GM21737 (cell line): ENCODE results near the gene SPEG.
A peak's percentile ranks its signal among the peaks of the same experiment; 100 is the strongest.
"Not testable (repeated sequence)": the region's sequence is repeated elsewhere in the genome, so short reads cannot be mapped to it uniquely, and the experiment has no call there.

Source experiments
- ATAC-seq: cut with Tn5 transposase; IDR thresholded peaks from one replicate; pipeline ENCODE4 v1.9.1; 2021; ENCODE audit warnings: mild to moderate bottlenecking, moderate library complexity; ENCODE audit not compliant: unreplicated experiment

SPEG gene

DNA sequence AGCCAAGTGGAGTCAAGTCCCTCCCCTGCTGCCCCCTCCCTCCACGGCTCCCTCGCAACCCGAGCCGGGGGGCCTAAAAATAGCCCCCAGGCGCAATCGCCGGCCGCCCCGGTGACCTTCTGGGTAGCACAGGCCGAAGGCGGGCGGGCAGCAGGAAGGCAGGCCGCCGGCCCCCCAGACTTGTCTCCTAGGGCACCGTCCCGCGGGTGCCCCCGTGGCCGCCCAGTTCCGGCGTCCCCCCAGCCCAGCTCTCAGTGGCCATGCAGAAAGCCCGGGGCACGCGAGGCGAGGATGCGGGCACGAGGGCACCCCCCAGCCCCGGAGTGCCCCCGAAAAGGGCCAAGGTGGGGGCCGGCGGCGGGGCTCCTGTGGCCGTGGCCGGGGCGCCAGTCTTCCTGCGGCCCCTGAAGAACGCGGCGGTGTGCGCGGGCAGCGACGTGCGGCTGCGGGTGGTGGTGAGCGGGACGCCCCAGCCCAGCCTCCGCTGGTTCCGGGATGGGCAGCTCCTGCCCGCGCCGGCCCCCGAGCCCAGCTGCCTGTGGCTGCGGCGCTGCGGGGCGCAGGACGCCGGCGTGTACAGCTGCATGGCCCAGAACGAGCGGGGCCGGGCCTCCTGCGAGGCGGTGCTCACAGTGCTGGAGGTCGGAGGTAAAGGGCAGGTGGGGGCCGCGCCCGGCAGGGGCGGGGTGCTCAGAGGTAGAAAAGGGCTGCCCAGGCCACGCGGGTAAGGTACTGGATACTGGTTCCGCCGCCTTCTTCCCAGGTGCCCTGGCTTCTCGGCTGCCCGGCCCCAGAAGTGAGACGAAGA is at the start of gene SPEG:
TSS of gene SPEG (plus strand) at position 126 of the 808 bp plus-strand sequence. CDS start at position 261, 135 bp downstream.
- ATAC-seq: no peak

- no peak for ATAC-seq
Observed at GRCh38 chr2:219384859-219385258, 49.8 kb upstream of the SPEG start.

DNA sequence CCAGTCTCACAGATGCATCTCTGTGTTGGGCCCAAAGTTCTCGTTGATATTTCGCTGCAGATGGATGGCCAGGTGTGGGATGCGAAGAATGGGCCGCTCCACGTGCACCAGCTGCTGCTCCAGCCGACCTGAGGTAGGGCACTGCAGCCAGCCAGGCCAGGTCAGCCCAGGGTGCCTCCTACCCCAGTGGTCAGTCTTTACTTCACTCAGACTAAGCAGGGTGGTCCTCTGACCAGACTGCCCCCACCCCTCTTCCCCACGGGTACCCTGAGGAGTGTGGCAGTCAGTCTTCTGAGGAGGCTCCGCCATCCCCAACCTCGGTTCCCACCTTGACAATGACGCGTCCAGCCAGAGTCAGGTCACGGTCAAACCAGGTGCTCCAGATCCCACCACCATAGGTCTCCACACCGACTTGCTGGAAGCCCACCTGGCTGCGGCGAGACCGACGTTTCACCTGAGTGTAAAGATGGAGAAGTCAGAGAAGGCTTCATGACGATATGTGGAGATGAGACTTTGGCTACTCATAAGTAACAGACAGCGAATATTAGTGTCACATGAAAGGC is 48.6 kb upstream of the SPEG start:
- ATAC-seq: no peak

GRCh38 chr2:219386532-219387280 is 47.9 kb upstream of the SPEG start:
- no peak for ATAC-seq

GRCh38 chr2:219387306-219388120 is 47.1 kb upstream of the SPEG start, which contains the start of gene DNPEP:
TSS of gene DNPEP (minus strand) at chr2:219387912. CDS start at chr2:219387794, 118 bp downstream.
- peak; percentile 54 for ATAC-seq

GRCh38 chr2:219388121-219388906 is 46.3 kb upstream of the SPEG start:
- ATAC-seq: peak; percentile 80

DNA sequence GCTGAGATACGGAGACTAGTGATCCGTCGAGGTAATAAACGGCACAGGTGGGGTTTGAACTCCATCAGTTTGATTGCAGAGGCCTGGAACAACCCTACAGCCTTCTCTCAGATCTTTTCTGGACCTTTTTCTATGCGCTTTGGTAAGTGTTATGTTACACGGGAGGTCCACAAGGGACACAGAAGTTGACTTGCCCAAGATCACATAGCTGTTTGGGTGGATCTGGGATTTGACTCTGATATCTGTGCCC is 45.8 kb upstream of the SPEG start:
- ATAC-seq: no peak

DNA sequence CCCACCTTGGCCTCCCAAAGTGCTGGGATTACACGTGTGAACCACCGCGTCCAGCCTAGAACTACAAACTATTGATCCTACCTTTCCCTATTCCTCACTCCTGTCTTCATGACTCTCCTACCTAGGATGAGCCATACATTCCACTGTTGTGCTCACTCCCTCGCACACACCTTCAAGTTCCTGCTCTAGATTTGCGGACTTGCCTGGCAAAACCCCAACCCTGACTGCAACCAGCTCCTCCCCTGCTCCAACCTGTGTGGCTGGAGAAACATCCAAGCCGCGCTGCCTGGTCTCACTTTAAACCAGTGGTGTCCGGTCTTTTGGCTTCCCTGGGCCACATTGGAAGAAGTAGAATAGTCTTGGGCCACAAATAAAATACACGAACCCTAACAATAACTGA is 41.9 kb upstream of the SPEG start:
- ATAC-seq: no peak

DNA sequence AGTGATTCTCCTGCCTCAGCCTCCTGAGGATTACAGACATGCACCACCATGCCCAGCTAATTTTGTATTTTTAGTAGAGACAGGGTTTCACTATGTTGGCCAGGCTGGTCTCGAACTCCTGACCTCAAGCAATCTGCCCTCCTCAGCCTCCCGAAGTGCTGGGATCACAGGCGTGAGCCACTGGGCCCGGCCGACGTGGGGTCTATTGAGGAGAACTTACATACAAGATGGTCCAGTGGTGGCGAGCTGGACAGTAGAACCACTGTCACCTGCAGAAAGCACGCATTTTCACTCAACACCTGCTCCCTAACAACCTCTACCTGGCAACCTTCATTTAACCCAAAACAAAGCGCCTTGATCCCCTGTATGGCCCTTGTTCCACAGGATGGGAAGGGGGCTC is 39.6 kb upstream of the SPEG start:
- ATAC-seq: not testable (repeated sequence)

- no peak for ATAC-seq
Observed at GRCh38 chr2:219395609-219396008, 39.0 kb upstream of the SPEG start.

DNA sequence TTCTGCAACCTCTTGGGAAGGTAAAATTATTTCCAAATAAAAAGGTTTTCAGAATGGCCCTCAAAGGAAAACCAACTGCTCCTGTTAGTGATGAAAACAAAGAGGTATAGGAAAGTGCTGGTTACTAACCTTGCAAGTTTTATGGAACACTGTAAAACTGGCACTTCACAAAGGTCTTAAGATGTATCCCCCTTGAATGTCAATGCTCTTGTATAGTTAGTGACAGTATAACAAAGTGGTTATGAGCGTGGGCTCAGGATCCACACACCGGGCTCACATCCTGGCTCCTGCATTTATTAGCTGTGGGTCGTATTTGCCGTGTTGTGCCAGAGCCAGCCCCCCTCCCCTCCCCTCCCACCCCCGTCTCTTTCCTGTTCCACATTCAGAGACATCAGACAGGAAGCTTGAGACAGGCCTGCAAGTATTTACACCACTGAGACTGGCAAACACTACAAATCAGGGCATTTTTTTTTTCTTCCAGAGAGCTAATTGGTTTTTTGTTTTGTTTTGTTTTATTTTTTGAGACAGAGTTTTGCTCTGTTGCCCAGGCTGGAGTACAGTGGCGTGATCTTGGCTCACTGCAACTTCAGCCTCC is 37.7 kb upstream of the SPEG start:
- no peak for ATAC-seq

DNA sequence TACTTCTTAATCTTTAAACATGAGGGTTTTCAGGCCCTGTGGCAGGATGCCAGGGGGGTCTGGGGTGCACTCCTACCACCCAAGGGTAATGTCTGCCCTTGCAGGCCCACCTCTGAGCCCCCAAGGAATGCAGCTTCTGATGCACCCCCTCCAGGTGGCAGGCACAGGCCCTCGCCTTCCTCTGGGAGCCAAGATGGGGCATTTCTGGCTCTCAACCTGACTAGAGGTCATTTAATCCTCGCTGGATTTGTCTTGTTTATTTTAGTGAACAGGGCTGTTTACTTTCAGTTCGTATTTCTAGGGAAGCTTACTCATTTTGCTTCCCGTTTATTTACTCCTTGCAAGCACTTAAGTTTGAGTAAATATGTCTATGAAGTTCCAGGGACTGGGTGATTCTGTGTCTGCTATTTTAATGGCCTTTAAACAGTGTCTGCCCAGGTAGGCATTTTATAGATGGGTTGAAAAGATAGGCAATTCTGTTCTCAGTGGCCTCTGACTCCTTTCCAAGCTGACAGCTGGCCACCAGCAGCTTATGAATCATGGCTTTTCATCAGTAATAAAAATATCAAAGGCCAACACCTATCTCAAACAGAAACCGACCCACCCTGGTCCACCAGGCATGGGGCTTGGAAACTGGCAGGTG is 35.8 kb upstream of the SPEG start:
- ATAC-seq: no peak

GRCh38 chr2:219399716-219400478 is 34.7 kb upstream of the SPEG start:
- ATAC-seq: no peak

DNA sequence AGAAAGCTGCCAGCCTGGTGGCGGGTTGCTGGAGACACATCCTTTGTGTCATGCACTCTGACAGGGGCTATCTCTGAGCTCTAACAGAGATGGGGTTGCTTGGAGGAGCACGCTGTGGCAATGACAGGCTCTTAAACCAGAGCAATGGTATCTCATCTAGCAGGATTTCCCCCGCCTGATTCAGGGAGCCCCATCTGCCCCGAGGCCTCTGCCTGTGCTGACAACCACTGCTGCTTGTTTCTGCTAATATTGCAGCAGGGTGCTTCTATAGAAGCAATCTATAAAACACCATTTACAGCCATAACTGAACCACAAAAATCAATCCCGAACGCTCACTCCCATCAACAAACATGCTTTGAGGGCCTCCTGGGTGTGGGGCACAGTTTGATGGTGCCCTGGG is 34.1 kb upstream of the SPEG start:
- ATAC-seq: no peak

DNA sequence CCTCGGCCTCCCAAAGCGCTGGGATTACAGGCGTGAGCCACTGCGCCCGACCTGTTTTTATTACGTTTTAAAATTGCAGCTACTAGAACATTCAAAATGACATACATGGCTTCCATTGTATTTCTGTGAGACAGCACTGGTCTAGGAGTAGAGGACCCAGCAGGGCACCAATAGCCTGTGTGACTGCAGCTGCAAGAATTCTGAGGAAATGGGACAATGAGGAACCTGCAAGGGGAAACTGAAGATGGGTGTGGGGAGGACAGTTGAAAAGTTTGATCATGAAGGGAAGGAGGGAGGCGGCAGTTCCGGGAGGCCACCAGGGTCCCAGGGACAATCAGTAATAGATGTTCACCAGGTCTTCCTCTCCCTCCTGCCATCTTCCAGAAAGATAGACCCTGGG is 33.0 kb upstream of the SPEG start:
- ATAC-seq: no peak

DNA sequence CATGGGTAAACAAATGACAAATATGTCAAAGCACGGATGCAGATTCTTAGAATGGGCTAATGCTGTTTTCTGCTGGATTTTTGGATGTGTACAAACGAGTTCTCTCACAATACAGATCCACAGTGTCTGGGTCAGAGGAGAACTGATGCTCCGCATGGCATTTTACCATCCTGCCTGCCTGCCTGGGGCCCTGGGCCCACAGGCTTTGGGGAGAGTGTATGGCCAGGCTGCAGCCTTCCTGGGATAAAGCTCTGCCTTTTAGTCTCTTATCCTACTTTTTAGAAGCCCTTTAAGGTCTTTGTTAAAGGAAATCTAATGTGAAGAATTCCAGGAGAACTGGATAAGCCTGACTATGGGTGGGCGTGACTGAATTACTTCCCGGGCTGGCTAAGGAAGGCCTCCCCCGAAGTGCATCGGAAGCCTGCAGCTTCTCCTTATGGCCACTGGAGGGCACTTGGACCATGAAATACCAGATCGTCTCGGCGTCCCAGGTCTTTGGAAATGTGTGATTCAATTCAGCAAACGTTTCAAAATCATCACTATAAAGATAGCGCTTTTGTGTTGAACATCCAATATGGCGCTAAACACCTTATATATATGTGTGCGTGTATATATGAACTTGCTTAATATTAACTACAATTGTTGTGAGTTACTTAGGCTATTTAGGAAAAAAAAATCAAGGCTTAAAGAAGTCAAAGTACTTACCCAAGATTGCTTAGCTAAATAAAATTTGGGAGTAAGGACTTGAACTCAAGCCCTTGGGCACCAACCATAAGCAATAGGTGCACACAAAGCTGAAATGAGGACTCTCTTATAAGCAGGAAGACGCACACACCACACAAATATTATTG is 31.8 kb upstream of the SPEG start:
- ATAC-seq: peak; percentile 78

DNA sequence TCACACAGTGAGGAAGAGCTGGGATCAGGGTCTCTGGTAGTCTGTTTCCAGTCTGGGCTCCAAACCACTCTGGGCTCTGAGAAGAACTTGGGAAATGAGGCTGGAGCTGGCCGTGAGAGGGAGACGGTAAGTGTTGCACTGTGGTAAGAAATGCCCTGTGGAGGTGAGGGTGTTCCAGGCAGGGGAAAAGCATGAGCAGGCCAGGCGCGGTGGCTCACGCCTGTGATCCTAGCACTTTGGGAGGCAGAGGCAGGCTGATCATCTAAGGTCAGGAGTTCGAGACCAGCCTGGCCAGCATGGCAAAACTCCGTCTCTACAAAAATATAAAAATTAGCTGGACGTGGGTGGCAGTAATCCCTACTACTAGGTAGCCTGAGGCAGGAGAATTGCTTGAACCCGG is 30.8 kb upstream of the SPEG start:
- no peak for ATAC-seq
